ENCODE measurements around the gene ZNF74.
"Not testable (repeated sequence)": the region's sequence is repeated elsewhere in the genome, so short reads cannot be mapped to it uniquely, and the experiment has no call there.

ZNF74 gene

GRCh38 chr22:20438427-20438677 lies 44.4 kb downstream of the ZNF74 start:
- DNase-seq (ENCODE audit: low read depth, low spot score) = no peak
- H3K4me3 ChIP-seq (ENCODE audit: low read length) = no peak overlapping the region

- DNase-seq (ENCODE audit: low read depth, low spot score) = no peak
- no peak overlapping the region for H3K4me3 ChIP-seq (ENCODE audit: low read length)
These were observed 44.9 kb downstream of the ZNF74 start for GRCh38 chr22:20438678-20439492.

GRCh38 chr22:20439556-20439927 lies 45.6 kb downstream of the ZNF74 start:
- DNase-seq (ENCODE audit: low read depth, low spot score) = no peak
- no peak overlapping the region for H3K4me3 ChIP-seq (ENCODE audit: low read length)

DNA sequence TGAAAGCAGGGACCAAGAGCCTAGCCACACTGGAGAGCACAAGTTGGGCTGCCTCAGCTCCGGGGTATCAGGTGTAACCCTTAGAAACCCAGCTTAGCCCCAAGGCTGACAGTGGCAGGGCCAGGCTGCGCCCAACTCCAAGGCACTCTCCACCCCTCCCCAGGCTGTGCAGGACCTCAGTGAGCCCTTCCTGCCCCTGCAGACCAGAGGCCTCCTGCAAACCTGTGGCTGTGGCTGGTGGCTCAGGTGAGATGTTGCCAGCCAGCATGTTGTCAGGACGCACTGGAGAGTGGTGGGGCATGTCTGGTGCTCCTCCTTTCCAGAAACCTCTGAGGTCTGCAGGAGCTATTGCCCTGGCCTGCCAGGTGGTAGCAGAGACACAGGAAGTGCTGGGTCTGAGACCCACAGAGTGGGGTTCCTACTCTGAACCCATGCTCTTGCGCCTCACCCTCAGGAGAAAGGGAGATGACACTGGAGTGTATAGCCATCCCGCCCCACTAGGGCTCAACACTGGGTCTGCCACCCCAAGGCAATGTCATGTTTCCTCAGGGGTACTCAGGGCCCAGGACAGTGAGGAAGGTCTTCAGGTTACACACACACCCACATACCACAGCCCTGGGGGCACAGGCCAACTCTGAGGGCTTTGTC lies 46.1 kb downstream of the ZNF74 start:
- DNase-seq (ENCODE audit: low read depth, low spot score) = no peak
- H3K4me3 ChIP-seq (ENCODE audit: low read length) = no peak overlapping the region

DNA sequence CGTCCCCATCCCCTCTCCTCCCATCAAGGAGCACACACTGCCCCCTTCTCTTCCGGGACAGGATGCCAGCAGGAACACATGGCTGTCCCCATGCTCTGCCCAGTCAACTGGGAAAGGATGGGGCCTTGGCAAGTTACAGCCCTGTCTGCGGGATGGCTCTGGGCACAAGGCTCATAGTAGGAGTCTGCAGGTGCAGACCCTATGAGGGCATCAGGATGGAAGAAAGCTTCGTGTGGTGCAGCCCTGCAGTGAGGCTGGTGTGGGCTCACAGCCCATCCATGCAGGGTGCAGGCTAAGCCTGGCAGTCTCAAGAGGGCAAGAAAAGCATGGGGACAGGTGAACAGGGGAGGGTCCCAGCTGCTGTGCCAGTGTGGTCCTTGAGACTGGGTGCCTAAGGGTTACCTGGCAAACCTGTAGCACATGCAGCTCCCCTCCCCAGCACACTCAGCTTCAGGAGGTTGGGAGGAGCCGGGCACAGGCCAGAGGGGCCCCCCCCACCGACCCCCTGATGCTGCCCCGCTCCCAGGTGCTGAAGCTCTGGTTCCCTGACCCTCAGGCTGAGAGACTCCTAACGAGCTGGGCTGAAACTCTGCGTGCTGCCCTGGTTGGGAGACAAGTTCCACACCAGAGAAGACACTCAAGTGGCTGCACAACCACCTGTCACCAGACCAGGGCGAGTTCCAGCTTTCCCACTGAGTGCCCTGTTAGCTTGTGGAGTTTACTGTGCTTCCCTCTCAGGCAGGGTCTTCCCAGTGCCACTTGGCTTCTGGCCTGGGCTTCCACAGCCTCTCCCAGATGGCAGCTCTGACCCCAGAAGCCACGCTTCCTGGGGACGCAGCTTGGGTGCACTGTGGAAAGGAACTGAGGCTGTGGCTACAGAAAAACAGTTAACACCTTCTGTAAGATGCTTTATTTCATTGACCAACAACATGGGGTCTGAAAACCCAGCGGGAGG lies 47.0 kb downstream of the ZNF74 start:
- no peak for DNase-seq (ENCODE audit: low read depth, low spot score)
- H3K4me3 ChIP-seq (ENCODE audit: low read length) = no peak overlapping the region

DNA sequence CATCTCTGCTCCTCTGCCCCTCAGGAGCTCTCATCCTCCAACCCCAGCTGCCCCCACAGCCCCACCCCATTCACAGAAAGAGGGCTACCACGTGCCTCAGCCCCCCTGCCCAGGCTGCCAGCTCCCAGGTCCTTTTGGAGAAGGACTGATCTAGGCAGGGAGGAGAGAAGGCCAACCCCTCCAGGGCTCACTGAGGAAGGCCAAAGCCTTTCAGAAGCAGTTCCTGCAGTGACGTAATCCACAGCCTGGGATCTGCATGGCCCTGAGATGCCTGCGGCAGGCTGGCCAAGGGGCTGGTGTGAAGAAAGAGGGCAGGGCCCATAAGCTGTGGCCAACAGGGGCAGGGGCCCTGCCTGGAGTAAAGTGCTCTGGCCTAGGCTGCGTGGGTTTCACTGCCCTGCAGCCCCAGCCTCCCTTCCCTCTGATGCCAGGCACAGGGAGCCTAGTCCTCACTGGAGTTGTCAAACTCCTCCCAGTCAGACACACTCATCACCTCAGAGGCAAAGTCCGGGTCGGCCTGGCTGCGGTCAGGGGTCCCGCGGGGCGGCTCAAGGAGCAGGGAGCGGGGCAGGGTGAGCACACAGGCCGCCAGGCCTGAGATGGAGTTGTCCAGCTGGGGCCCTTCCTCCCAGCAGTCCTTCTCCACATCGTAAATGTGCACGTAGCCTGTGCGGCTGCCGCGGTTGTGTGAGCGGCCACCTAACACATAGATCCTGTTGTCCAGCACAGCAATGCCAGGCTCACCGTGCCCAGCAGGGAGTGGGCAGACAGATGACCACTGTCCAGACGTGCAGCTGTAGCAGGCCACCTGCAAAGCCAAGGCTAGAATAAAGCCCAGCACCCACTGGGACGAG lies 47.9 kb downstream of the ZNF74 start:
- no peak overlapping the region for H3K4me3 ChIP-seq (ENCODE audit: low read length)
- DNase-seq (ENCODE audit: low read depth, low spot score) = no peak

GRCh38 chr22:20442485-20443284 lies 48.7 kb downstream of the ZNF74 start:
- DNase-seq (ENCODE audit: low read depth, low spot score) = no peak

GRCh38 chr22:20444325-20444724 lies 50.4 kb downstream of the ZNF74 start:
- H3K4me3 ChIP-seq (ENCODE audit: low read length) = no peak overlapping the region
- no peak for DNase-seq (ENCODE audit: low read depth, low spot score)

More at GRCh38 chr22:20442485-20443284, 48.7 kb downstream of the ZNF74 start:
- H3K4me3 ChIP-seq (ENCODE audit: low read length) = no peak overlapping the region

- H3K4me3 ChIP-seq (ENCODE audit: low read length) = no peak overlapping the region
- DNase-seq (ENCODE audit: low read depth, low spot score) = no peak
These were observed 52.5 kb downstream of the ZNF74 start for GRCh38 chr22:20446383-20446970.

DNA sequence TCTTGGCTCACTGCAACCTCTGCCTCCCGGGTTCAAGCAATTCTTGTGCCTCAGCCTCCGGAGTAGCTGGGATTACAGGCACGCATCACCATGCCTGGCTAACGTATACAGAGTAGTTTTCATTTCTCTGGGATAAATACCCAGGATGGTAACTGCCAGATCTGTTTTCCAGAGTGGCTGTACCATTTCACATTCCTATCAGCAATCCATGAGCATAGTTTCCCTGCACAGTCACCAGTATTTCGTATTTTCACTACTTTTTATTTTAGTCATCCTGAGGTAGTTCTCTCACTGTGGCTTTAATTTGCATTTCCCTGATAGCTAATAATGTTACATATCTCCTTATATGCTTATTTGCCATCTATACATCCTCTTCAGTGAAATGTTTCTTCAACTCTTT lies 54.7 kb downstream of the ZNF74 start:
- H3K4me3 ChIP-seq (ENCODE audit: low read length) = no peak overlapping the region
- no peak for DNase-seq (ENCODE audit: low read depth, low spot score)

GRCh38 chr22:20449819-20450550 lies 56.0 kb downstream of the ZNF74 start:
- no peak overlapping the region for H3K4me3 ChIP-seq (ENCODE audit: low read length)
- no peak for DNase-seq (ENCODE audit: low read depth, low spot score)

DNA sequence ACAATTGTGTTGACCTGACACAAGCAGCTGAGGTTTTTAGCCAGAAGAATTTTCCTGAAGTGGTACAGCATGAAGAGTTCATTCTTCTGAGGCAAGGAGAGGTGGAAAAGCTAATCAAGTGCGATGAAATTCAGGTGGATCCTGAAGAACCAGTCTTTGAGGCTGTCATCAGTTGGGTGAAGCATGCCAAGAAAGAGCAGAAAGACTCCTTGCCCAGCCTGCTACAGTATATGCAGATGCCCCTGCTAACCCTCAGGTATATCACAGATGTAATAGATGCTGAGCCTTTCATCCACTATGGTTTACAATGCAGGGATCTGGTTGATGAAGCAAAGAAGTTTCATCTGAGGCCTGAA lies 56.6 kb downstream of the ZNF74 start:
- DNase-seq (ENCODE audit: low read depth, low spot score) = no peak
- no peak overlapping the region for H3K4me3 ChIP-seq (ENCODE audit: low read length)

- not testable (repeated sequence) for DNase-seq (ENCODE audit: low read depth, low spot score)
These were observed 57.3 kb downstream of the ZNF74 start for GRCh38 chr22:20451129-20451778.

DNA sequence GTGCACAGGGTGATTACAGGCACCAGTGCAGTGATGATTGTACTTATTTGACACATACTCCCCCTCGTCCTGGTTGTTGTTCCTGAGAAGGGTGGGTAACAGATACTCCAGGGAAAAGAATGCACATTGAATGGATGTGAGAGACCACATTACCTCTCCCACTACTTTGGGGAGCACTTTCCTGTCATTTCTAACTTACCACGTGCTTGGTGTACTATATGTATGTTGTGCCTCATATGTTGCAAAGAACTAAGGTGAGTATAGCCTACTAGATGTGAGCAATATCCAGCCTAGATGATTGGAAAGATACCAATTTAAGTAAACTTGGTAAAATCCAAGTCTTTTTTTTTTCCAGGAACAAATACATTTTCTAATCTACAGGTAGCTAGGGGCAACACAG lies 58.0 kb downstream of the ZNF74 start:
- H3K4me3 ChIP-seq (ENCODE audit: low read length) = no peak overlapping the region
- no peak for DNase-seq (ENCODE audit: low read depth, low spot score)

More at GRCh38 chr22:20451129-20451778, 57.3 kb downstream of the ZNF74 start:
- H3K4me3 ChIP-seq (ENCODE audit: low read length) = not testable (repeated sequence)

DNA sequence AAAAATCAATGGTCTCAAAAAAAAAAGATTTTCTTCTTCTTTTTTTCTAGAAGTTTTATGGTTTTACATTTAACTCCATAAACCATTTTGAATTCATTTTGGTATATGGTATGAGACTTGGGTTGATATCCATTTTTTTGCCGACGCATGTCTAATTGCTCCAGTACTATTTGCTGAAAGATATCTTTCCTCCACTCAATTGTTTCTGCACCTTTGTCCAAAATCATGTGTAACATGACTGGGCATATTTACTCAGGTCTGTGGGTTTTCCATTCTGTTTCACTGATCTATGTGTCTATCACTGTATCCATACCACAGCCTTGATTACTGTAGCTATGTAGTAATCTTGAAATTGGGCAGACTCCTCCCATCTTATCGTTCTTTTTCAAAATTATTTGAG lies 59.3 kb downstream of the ZNF74 start:
- no peak for DNase-seq (ENCODE audit: low read depth, low spot score)
- H3K4me3 ChIP-seq (ENCODE audit: low read length) = no peak overlapping the region

DNA sequence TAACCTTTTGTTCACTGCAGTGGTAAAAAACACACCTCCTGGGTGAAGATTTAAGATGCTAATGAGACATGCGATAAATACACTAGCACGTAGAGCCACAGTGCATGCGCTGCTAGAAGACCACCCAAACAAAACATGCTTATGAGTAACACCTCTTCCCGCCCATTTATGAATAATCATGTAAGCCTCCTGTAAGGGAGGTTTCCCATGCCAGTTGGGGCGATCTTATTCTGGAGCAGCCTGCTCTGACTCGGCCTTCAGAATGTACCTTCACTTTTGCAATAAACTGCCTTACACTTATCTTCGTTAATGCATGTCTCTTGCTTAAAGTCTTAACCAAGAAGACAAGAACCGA lies 61.7 kb downstream of the ZNF74 start:
- DNase-seq (ENCODE audit: low read depth, low spot score) = no peak
- H3K4me3 ChIP-seq (ENCODE audit: low read length) = no peak overlapping the region
